AG04450 (cell line): ENCODE measurements around the gene KRTAP9-8. TPM values are rescaled to one million over a fixed set of nuclear protein-coding genes. Genes with fewer than 3 reads are reported as not detected.
"Not testable (repeated sequence)": the region's sequence is repeated elsewhere in the genome, so short reads cannot be mapped to it uniquely, and the experiment has no call there.

Source experiments
- CTCF ChIA-PET: fragments of 300-600, 350-600 bp; formaldehyde crosslinking; extraction: SDS; loops from one replicate; lab custom pipeline; 2022; ENCODE audit warnings: antibody characterized with exemption, inconsistent platforms; lab: Charles Lee
- POLR2A ChIA-PET: fragments of 350-600 bp; formaldehyde crosslinking; extraction: SDS; loops from one replicate; lab custom pipeline; 2021; ENCODE audit warnings: antibody characterized with exemption, inconsistent platforms; lab: Yijun Ruan, JAX
- DNase-seq: peaks from one replicate; pipeline ENCODE4 v3.0.0-alpha.2; 2011; ENCODE audit warnings: low read depth, low spot score
- H3K27ac ChIP-seq: one replicate; pipeline ENCODE4 v1.5.1; 2012; ENCODE audit warnings: low read depth, low read length, control low read depth
- H3K27me3 ChIP-seq: one replicate; pipeline ENCODE4 v1.6.0; 2012; ENCODE audit warnings: low read length; ENCODE audit not compliant: control insufficient read depth, insufficient read depth
- H3K4me3 ChIP-seq: 2 replicates; pipeline ENCODE4 v1.5.1; 2011; ENCODE audit warnings: mild to moderate bottlenecking, low read depth, low read length, control low read depth
- H3K9me3 ChIP-seq: 2 replicates; pipeline ENCODE4 v1.5.1; 2012; ENCODE audit warnings: low read length; ENCODE audit not compliant: control insufficient read depth, insufficient read depth
- CTCF ChIP-seq: IDR thresholded peaks from 2 replicates; pipeline ENCODE4 v1.5.1; 2011; ENCODE audit warnings: low read depth, low read length, control low read depth, inconsistent platforms
- polyA plus RNA-seq: library from polyadenylated mRNA; depleted of rRNA; stranded (reverse); fragments of >200 nt; gene quantifications from 2 replicates; pipeline ENCODE4 v1.2.3, GENCODE V29; 2011

Gene KRTAP9-8
- polyA plus RNA-seq, 1 experiment, result not detected

- Histone ChIP-seq H3K27me3 (no peaks in the 10 kb centered on the region), H3K27ac (no peak overlapping the region), H3K4me3 (no peak overlapping the region), H3K9me3 (no peaks in the 10 kb centered on the region)
- POLR2A ChIA-PET, result no interaction called here
- no peak for DNase-seq
- CTCF ChIA-PET, result no interaction called here
- TF ChIP-seq CTCF, result no peak
These were observed 7.7 kb upstream of the KRTAP9-8 start for GRCh38 chr17:41230094-41230493.

DNA sequence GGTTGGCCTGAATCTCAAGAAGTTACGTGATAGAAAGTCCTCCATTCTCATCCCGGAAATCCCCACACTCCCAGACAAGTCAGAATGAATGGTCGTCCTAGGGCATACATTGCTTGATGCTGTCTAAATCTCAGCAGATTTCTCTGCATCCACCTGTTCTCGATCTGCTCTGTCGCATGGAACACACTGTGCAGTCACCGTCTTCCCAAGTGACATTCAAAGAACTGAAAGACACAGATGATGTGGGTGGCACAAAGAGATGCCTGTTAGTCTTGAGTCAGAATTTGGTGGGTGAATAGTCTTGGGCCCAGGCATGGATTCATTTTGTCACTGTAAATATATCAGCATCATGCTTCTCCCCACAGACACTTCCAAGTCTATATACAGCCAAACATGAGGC, 6.1 kb upstream of the KRTAP9-8 start:
- ChIA-PET POLR2A (no interaction called here), CTCF (no interaction called here)
- no peaks in the 10 kb centered on the region for H3K9me3 ChIP-seq
- DNase-seq, result no peak
- H3K27me3 ChIP-seq, result no peaks in the 10 kb centered on the region
- no peak for TF ChIP-seq CTCF
- H3K4me3 ChIP-seq, result no peak overlapping the region
- no peak overlapping the region for H3K27ac ChIP-seq

- H3K27ac ChIP-seq, DNase-seq, H3K4me3 ChIP-seq, H3K9me3 ChIP-seq, POLR2A ChIA-PET, H3K27me3 ChIP-seq, CTCF ChIA-PET: not testable (repeated sequence)
These were observed 5.2 kb upstream of the KRTAP9-8 start, which contains the start of gene KRTAP9-3 for GRCh38 chr17:41232399-41233105. KRTAP9-3 (plus strand) TSS chr17:41232449; CDS start chr17:41232502, 53 bp downstream.

DNA sequence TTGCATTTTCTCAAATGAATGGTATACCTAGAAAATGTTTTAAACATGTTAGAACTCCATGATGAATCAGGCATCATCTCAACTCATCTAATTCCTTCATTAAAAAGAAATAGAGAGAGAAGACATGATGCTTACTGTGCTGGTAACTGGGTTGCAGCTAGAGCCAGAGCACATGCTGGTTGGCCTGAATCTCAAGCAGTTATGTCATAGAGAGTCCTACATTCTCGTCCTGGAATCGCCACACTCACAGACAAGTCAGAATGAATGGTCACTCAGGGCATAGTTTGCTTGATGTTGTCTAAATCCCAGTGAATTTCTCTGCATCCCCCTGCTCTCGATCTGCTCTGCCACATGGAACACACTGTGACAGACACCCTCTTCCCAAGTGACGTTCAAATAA, 683 bp upstream of the KRTAP9-8 start:
- H3K4me3 ChIP-seq, DNase-seq, H3K27ac ChIP-seq, H3K9me3 ChIP-seq, POLR2A ChIA-PET, CTCF ChIA-PET, H3K27me3 ChIP-seq: not testable (repeated sequence)

DNA sequence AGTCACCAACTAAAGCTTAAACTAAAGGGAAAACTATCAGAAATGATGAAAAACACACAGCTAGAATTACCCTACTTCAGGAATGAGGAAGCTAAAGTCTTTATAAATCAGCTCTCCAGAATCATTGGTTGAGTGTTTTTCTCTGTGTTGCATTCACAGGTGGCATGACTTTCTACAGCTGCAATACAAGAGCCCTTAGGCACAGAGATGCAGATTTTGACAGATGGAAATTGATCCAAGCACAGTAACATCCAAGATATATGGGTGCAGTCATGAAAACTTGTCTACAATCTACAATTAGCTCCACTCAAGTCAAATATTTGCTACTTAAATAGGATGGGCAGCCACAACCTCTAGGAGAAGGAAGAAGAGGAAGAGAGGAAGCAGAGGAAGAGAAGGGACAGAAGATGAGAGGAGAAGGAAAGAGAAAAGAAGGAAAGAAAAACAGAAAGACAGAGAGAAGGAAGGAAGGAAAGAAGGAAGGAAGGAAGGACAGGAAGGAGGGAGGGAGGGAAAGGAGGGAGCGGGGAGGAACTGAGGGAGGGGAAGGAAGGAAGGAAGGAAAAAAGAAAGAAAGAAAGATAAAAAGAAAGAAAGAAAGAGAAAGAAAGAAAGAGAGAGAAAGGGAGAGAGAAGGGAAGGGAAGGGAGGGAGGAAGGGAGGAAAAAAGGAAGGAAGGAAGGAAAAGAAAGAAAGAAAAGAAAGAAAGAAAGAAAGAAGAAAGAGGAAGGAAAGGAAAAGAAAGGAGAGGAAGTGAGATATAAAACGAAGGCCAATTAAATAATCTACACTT, 9.4 kb downstream of the KRTAP9-8 start:
- POLR2A ChIA-PET, DNase-seq, H3K4me3 ChIP-seq, H3K9me3 ChIP-seq, H3K27ac ChIP-seq: not testable (repeated sequence)
- CTCF ChIA-PET, result interaction anchor here (0.7 kb wide), 1 partner anchor 416 kb away, joined by 3 read pairs; no protein-coding TSS in a partner anchor
- H3K27me3 ChIP-seq, result peaks cover 13% of the 10 kb centered on the region

- DNase-seq, H3K4me3 ChIP-seq, H3K27ac ChIP-seq, POLR2A ChIA-PET, H3K9me3 ChIP-seq: not testable (repeated sequence)
- CTCF ChIA-PET, result interaction anchor here (1.0 kb wide), 1 partner anchor 399 kb away, joined by 3 read pairs; no protein-coding TSS in a partner anchor
- H3K27me3 ChIP-seq, result peaks cover 18% of the 10 kb centered on the region
These were observed 11.9 kb downstream of the KRTAP9-8 start, which contains the start of gene KRTAP9-4 for GRCh38 chr17:41249637-41250240. KRTAP9-4 (plus strand) TSS chr17:41249687; CDS start chr17:41249721, 34 bp downstream.
